ENCODE results near the gene IQGAP1. TPM values are rescaled to one million over a fixed set of nuclear protein-coding genes. Genes with fewer than 3 reads are reported as not detected.

The IQGAP1 gene
- total and polyA plus RNA-seq, 2 of the 13 experiments (the other 11 are each of a cell fraction or from before 2014, with no cell fraction given): 29.5 to 37.9 TPM

DNA sequence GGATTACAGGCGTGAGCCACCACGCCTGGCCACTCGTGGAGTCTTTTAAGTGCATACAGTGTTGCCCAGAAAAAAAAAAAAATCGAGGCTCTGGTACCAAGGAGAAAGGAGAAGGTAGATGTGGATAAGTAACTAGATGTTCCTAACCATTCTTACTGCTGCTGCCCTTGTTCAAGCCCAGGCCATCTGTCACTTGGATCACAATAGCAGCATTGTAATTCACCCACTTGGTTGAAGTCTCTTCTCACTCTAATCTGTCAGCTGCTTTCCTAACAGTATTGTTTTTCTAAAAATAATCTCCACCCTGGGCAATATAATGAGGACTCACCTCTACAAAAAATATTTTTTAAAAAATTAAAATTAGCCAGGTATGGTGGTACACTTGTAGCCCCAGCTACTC, 83.7 kb downstream of the IQGAP1 start:
- WGBS (ENCODE audit: low lambda C conversion rate): 82% methylated on average over 4 of the region's 4 CpGs
- Histone ChIP-seq H3K27ac (ENCODE audit: extremely low read length, insufficient read depth, low read length) (no peak overlapping the region), H3K9ac (ENCODE audit: insufficient read depth, low read depth, low read length) (no peak overlapping the region), H2AFZ (ENCODE audit: low read length) (no peak overlapping the region), H3K36me3 (replicated peaks in 1 of 2; ENCODE audit: control insufficient read depth in 1 of 2, insufficient read depth in 2 of 2, low read length in 2 of 2) (peaks cover 0 to 21% of the 10 kb centered on the region in 2 experiments; a peak in 4 of 5 replicates), H3K4me3 (replicated peaks in 1 of 3; ENCODE audit: insufficient read depth in 1 of 3, low read depth in 2 of 3, low read length in 3 of 3) (no peak overlapping the region), H3K9me3 (ENCODE audit: low read length) (no peaks in the 10 kb centered on the region), H3K4me2 (ENCODE audit: low read depth, low read length) (no peak overlapping the region), H3K79me2 (ENCODE audit: insufficient read depth, low read length) (no peaks in the 10 kb centered on the region), H4K20me1 (ENCODE audit: insufficient read depth, low read length) (no peaks in the 10 kb centered on the region), H3K4me1 (ENCODE audit: insufficient read depth, low read length) (peaks cover 6% of the 10 kb centered on the region; the same call in 1 of the 2 replicates), H3K27me3 (ENCODE audit: control insufficient read depth in 1 of 2, insufficient read depth in 2 of 2, low read length in 2 of 2) (no peaks in the 10 kb centered on the region)
- no TSS peak for BruUV-seq (replicated peaks)
- TF ChIP-seq, protein P1, sequence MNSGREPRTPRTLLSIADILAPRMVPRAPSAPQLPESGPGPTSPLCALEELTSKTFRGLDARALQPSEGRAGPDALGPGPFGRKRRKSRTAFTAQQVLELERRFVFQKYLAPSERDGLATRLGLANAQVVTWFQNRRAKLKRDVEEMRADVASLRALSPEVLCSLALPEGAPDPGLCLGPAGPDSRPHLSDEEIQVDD (CRISPR knock-in tag; IDR thresholded peaks at IDR 0.05; ENCODE audit: borderline replicate concordance): no peak
- TF ChIP-seq BRCA1 (CRISPR knock-in tag; IDR thresholded peaks at IDR 0.05) (no peak), ZSCAN12 (CRISPR knock-in tag; IDR thresholded peaks at IDR 0.05) (no peak), ONECUT2 (CRISPR knock-in tag; IDR thresholded peaks at IDR 0.05) (no peak), ZNF788 (CRISPR knock-in tag; IDR thresholded peaks at IDR 0.05; ENCODE audit: borderline replicate concordance) (no peak), ZNF782 (CRISPR knock-in tag; IDR thresholded peaks at IDR 0.05; ENCODE audit: borderline replicate concordance) (no peak), ZNF501 (CRISPR knock-in tag; IDR thresholded peaks at IDR 0.05) (no peak), NCOR1 (IDR thresholded peaks at IDR 0.05; ENCODE audit: borderline replicate concordance, low read length) (no peak), JUNB (CRISPR knock-in tag; IDR thresholded peaks at IDR 0.05; ENCODE audit: borderline replicate concordance) (no peak)
- TF ChIP-seq, protein P2, sequence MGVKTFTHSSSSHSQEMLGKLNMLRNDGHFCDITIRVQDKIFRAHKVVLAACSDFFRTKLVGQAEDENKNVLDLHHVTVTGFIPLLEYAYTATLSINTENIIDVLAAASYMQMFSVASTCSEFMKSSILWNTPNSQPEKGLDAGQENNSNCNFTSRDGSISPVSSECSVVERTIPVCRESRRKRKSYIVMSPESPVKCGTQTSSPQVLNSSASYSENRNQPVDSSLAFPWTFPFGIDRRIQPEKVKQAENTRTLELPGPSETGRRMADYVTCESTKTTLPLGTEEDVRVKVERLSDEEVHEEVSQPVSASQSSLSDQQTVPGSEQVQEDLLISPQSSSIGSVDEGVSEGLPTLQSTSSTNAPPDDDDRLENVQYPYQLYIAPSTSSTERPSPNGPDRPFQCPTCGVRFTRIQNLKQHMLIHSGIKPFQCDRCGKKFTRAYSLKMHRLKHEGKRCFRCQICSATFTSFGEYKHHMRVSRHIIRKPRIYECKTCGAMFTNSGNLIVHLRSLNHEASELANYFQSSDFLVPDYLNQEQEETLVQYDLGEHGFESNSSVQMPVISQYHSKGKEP (CRISPR knock-in tag; IDR thresholded peaks at IDR 0.05): no peak
- TF ChIP-seq, protein P3, sequence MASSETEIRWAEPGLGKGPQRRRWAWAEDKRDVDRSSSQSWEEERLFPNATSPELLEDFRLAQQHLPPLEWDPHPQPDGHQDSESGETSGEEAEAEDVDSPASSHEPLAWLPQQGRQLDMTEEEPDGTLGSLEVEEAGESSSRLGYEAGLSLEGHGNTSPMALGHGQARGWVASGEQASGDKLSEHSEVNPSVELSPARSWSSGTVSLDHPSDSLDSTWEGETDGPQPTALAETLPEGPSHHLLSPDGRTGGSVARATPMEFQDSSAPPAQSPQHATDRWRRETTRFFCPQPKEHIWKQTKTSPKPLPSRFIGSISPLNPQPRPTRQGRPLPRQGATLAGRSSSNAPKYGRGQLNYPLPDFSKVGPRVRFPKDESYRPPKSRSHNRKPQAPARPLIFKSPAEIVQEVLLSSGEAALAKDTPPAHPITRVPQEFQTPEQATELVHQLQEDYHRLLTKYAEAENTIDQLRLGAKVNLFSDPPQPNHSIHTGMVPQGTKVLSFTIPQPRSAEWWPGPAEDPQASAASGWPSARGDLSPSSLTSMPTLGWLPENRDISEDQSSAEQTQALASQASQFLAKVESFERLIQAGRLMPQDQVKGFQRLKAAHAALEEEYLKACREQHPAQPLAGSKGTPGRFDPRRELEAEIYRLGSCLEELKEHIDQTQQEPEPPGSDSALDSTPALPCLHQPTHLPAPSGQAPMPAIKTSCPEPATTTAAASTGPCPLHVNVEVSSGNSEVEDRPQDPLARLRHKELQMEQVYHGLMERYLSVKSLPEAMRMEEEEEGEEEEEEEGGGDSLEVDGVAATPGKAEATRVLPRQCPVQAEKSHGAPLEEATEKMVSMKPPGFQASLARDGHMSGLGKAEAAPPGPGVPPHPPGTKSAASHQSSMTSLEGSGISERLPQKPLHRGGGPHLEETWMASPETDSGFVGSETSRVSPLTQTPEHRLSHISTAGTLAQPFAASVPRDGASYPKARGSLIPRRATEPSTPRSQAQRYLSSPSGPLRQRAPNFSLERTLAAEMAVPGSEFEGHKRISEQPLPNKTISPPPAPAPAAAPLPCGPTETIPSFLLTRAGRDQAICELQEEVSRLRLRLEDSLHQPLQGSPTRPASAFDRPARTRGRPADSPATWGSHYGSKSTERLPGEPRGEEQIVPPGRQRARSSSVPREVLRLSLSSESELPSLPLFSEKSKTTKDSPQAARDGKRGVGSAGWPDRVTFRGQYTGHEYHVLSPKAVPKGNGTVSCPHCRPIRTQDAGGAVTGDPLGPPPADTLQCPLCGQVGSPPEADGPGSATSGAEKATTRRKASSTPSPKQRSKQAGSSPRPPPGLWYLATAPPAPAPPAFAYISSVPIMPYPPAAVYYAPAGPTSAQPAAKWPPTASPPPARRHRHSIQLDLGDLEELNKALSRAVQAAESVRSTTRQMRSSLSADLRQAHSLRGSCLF (CRISPR knock-in tag; IDR thresholded peaks at IDR 0.05; ENCODE audit: borderline replicate concordance): no peak
- in situ Hi-C loops (cut with HindIII; ENCODE audit: extremely low pct_ligation_motif_present, low pct_unique_long_range_greater_than_20kb): no loop called here
- ATAC-seq (no peak), DNase-seq (ENCODE audit: low spot score) (no peak), FAIRE-seq (no peak)
- ChIA-PET CTCF (ENCODE audit: low intra/inter-chr PET ratio, low total read pairs) (no interaction called here), POLR2A (no interaction called here)
- intact Hi-C loops (cut with micrococcal nuclease; ENCODE audit: unreplicated experiment): no loop called here

Measured in HepG2 (cell line).